ENCODE results near the gene MIPEP. TPM values are rescaled to one million over a fixed set of nuclear protein-coding genes. Genes with fewer than 3 reads are reported as not detected.

The MIPEP gene
- polyA plus RNA-seq, 1 donor from 2014 or later: 9.1 TPM

DNA sequence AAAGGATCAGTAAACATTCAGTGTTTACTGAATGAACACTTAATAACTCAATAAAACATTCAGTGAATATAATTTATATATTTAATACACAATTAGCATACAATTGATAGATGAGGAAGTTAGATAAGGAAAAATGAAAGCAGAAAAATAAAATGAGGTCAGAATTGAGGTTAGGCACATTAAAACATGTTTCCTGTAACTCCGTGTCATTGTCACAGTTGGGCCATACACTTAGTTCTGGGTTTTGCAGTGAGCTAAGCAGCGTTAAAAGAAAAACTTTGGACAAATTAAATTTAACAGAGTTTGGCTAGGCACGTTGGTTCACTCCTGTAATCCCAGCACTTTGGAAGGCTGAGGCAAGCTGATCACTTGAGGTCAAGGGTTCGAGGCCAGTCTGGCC lies 71.4 kb downstream of the MIPEP start:
- no peak overlapping the region for H3K4me3 ChIP-seq (ENCODE audit: low read length)
- TF ChIP-seq, protein P1, sequence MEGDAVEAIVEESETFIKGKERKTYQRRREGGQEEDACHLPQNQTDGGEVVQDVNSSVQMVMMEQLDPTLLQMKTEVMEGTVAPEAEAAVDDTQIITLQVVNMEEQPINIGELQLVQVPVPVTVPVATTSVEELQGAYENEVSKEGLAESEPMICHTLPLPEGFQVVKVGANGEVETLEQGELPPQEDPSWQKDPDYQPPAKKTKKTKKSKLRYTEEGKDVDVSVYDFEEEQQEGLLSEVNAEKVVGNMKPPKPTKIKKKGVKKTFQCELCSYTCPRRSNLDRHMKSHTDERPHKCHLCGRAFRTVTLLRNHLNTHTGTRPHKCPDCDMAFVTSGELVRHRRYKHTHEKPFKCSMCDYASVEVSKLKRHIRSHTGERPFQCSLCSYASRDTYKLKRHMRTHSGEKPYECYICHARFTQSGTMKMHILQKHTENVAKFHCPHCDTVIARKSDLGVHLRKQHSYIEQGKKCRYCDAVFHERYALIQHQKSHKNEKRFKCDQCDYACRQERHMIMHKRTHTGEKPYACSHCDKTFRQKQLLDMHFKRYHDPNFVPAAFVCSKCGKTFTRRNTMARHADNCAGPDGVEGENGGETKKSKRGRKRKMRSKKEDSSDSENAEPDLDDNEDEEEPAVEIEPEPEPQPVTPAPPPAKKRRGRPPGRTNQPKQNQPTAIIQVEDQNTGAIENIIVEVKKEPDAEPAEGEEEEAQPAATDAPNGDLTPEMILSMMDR (IDR thresholded peaks at IDR 0.05; ENCODE audit: poor library complexity, severe bottlenecking): no peak
- TF ChIP-seq RAD21 (conservative IDR thresholded peaks at IDR 0.05) (no peak), EP300 (conservative IDR thresholded peaks at IDR 0.05; ENCODE audit: poor library complexity, severe bottlenecking) (no peak), TAF1 (IDR thresholded peaks at IDR 0.05; ENCODE audit: low read depth) (no peak), SMC3 (conservative IDR thresholded peaks at IDR 0.05; ENCODE audit: poor library complexity) (no peak), POLR2AphosphoS5 (IDR thresholded peaks at IDR 0.05) (no peak), MXI1 (conservative IDR thresholded peaks at IDR 0.05; ENCODE audit: poor library complexity, severe bottlenecking) (no peak), EZH2 (IDR thresholded peaks at IDR 0.05; ENCODE audit: borderline replicate concordance, insufficient read depth, low read length, poor library complexity, severe bottlenecking) (no peak)
- TF ChIP-seq, protein P2, sequence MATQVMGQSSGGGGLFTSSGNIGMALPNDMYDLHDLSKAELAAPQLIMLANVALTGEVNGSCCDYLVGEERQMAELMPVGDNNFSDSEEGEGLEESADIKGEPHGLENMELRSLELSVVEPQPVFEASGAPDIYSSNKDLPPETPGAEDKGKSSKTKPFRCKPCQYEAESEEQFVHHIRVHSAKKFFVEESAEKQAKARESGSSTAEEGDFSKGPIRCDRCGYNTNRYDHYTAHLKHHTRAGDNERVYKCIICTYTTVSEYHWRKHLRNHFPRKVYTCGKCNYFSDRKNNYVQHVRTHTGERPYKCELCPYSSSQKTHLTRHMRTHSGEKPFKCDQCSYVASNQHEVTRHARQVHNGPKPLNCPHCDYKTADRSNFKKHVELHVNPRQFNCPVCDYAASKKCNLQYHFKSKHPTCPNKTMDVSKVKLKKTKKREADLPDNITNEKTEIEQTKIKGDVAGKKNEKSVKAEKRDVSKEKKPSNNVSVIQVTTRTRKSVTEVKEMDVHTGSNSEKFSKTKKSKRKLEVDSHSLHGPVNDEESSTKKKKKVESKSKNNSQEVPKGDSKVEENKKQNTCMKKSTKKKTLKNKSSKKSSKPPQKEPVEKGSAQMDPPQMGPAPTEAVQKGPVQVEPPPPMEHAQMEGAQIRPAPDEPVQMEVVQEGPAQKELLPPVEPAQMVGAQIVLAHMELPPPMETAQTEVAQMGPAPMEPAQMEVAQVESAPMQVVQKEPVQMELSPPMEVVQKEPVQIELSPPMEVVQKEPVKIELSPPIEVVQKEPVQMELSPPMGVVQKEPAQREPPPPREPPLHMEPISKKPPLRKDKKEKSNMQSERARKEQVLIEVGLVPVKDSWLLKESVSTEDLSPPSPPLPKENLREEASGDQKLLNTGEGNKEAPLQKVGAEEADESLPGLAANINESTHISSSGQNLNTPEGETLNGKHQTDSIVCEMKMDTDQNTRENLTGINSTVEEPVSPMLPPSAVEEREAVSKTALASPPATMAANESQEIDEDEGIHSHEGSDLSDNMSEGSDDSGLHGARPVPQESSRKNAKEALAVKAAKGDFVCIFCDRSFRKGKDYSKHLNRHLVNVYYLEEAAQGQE (IDR thresholded peaks at IDR 0.05; ENCODE audit: borderline replicate concordance): no peak
- H3F3A ChIP-seq (ENCODE audit: insufficient read depth, low read length, poor library complexity, severe bottlenecking): no peaks in the 10 kb centered on the region
- H4K20me1 ChIP-seq (ENCODE audit: insufficient read depth): no peaks in the 10 kb centered on the region
- H3K36me3 ChIP-seq (ENCODE audit: insufficient read depth, low read length): no peaks in the 10 kb centered on the region
- no peaks in the 10 kb centered on the region for H3K27me3 ChIP-seq (ENCODE audit: insufficient read depth, low read depth, low read length)
- H3K9ac ChIP-seq (ENCODE audit: low read length): no peak overlapping the region
- no peak overlapping the region for H3K4me2 ChIP-seq (ENCODE audit: low read length)
- H3K9me2 ChIP-seq (ENCODE audit: insufficient read depth, low read length): no peaks in the 10 kb centered on the region
- H3K27ac ChIP-seq (ENCODE audit: low read length): no peak overlapping the region
- H3K9me3 ChIP-seq (ENCODE audit: low read length): no peaks in the 10 kb centered on the region
- no peaks in the 10 kb centered on the region for H3K79me2 ChIP-seq (replicated peaks; ENCODE audit: insufficient read depth, low read length)
- no peak overlapping the region for H2AFZ ChIP-seq (ENCODE audit: low read depth, low read length)

DNA sequence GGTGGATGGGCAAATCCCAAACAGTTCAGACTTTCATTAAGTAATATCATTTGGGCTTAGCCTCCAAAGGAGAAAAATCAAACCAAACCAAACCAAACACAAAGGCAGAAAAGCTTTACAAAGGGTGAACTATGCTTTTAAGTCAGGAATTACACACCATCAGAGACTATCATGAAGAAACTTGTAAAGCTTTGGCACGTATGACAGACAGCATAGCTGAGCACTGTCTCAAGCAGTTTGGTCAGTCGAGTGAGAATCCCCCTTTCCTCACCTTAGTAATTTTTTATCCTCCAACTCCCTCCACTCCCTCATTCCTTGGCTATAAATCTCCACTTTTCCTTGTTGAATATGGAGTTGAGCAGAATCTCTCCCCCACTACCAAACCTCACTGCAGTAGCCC lies 72.1 kb downstream of the MIPEP start:
- Histone ChIP-seq H3K9me2 (ENCODE audit: insufficient read depth, low read length) (no peaks in the 10 kb centered on the region), H3K36me3 (ENCODE audit: insufficient read depth, low read length) (no peaks in the 10 kb centered on the region), H3K4me3 (ENCODE audit: low read length) (no peak overlapping the region), H3F3A (ENCODE audit: insufficient read depth, low read length, poor library complexity, severe bottlenecking) (no peaks in the 10 kb centered on the region), H4K20me1 (ENCODE audit: insufficient read depth) (no peaks in the 10 kb centered on the region), H3K27ac (ENCODE audit: low read length) (no peak overlapping the region), H3K9me3 (ENCODE audit: low read length) (no peaks in the 10 kb centered on the region), H3K4me2 (ENCODE audit: low read length) (no peak overlapping the region), H2AFZ (ENCODE audit: low read depth, low read length) (no peak overlapping the region), H3K9ac (ENCODE audit: low read length) (no peak overlapping the region), H3K79me2 (replicated peaks; ENCODE audit: insufficient read depth, low read length) (no peaks in the 10 kb centered on the region), H3K27me3 (ENCODE audit: insufficient read depth, low read depth, low read length) (no peaks in the 10 kb centered on the region)
- TF ChIP-seq SMC3 (conservative IDR thresholded peaks at IDR 0.05; ENCODE audit: poor library complexity) (no peak), MXI1 (conservative IDR thresholded peaks at IDR 0.05; ENCODE audit: poor library complexity, severe bottlenecking) (no peak), EZH2 (IDR thresholded peaks at IDR 0.05; ENCODE audit: borderline replicate concordance, insufficient read depth, low read length, poor library complexity, severe bottlenecking) (no peak), TAF1 (IDR thresholded peaks at IDR 0.05; ENCODE audit: low read depth) (no peak), EP300 (conservative IDR thresholded peaks at IDR 0.05; ENCODE audit: poor library complexity, severe bottlenecking) (no peak), RAD21 (conservative IDR thresholded peaks at IDR 0.05) (no peak), POLR2AphosphoS5 (IDR thresholded peaks at IDR 0.05) (no peak)
- TF ChIP-seq, protein P2 (IDR thresholded peaks at IDR 0.05; ENCODE audit: borderline replicate concordance): no peak
- TF ChIP-seq, protein P1 (IDR thresholded peaks at IDR 0.05; ENCODE audit: poor library complexity, severe bottlenecking): no peak

Measured in neural cell (in vitro differentiated cells).